ENCODE data around the gene PBX2. TPM values are rescaled to one million over a fixed set of nuclear protein-coding genes. Genes with fewer than 3 reads are reported as not detected.

PBX2 gene
- total RNA-seq, 4 donors from 2014 or later = 51.0 to 84.7 (median 63.8) TPM

DNA sequence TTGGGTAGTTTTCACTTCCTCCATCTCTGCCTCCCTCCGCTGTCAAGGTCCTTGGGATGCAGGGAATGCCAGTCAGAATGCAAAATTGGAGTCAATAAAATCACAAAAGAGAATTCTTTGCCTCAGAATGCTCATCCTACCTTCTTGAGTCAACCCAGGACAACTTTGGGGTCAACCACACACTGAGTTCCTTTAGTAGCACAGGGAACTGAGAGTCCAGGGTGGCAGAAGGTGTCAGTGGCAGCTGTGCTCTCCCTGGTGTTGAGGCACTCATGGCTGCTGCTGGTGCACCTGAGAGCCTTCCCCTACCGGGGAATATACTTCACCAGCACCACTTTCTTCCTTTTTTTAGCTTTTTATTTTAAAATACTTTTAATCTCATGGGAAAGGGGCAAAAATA lies 34.7 kb upstream of the PBX2 start:
- Histone ChIP-seq H3K4me1 (peaks cover 22% of the 10 kb centered on the region), H3K9me3 (no peaks in the 10 kb centered on the region), H3K36me3 (no peaks in the 10 kb centered on the region), H3K4me3 (no peak overlapping the region), H3K27ac (no peak overlapping the region), H3K27me3 (no peaks in the 10 kb centered on the region)
- 82% methylated on average over 2 of the region's 2 CpGs for WGBS
- no peak for DNase-seq (ENCODE audit: low spot score in 2 of 2)
- TF ChIP-seq EP300 (IDR thresholded peaks at IDR 0.05) (no peak), POLR2A (IDR thresholded peaks at IDR 0.05) (no peak), POLR2AphosphoS5 (IDR thresholded peaks at IDR 0.05) (no peak)
- TF ChIP-seq, protein P1, sequence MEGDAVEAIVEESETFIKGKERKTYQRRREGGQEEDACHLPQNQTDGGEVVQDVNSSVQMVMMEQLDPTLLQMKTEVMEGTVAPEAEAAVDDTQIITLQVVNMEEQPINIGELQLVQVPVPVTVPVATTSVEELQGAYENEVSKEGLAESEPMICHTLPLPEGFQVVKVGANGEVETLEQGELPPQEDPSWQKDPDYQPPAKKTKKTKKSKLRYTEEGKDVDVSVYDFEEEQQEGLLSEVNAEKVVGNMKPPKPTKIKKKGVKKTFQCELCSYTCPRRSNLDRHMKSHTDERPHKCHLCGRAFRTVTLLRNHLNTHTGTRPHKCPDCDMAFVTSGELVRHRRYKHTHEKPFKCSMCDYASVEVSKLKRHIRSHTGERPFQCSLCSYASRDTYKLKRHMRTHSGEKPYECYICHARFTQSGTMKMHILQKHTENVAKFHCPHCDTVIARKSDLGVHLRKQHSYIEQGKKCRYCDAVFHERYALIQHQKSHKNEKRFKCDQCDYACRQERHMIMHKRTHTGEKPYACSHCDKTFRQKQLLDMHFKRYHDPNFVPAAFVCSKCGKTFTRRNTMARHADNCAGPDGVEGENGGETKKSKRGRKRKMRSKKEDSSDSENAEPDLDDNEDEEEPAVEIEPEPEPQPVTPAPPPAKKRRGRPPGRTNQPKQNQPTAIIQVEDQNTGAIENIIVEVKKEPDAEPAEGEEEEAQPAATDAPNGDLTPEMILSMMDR (IDR thresholded peaks at IDR 0.05) = no peak

DNA sequence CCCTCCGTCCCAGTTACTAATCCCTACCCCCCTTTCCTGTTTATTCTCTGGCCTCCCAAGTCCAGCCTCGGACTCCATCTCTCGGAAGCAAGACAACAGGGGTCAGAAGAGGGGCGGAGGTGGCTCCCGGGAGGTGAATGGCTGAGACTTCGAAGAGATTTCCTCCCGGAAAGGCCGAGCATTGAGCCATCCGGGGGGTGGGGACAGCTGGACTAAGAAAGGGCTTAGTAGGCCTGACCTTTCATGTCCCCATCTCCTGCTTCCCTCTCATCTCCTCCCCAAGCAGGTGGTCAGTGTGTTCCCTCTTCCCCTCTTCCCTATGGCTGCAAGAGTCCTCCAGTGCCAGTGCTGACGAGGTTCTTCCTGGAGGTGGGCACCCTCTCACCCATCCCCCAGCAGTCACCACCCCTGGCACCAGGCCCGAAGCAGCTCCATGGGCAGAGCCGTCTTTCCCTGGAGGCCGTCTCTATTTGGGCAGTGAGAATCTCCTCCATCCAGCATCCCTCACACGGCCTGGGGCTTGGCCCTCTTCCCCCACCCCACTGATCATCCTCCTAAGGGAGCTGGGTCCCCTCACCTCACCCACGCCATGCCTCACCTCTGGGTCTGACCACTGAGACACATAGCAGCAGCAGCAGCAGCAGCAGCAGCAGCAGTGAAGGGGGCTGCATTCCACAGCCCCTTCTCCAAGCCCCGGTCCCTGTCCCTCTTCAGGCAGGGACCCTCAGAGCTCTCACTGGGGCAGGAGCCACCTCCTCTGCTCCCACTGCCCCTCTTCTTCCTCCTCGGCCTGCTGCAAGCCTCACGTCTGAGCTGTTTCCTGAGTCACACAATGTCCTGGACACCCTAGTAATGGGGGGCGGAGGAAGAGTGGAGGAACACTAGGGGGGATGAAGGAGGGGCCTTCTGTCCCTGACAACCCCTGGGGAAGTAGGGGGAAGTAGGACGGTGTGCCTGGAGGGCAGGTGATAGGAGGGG lies 33.5 kb upstream of the PBX2 start, which contains the start of gene NOTCH4:
TSS of gene NOTCH4 (minus strand) at position 810 of the 978 bp plus-strand sequence. CDS start at position 671, 139 bp downstream.
- Histone ChIP-seq H3K9me3 (no peaks in the 10 kb centered on the region), H3K27me3 (no peaks in the 10 kb centered on the region), H3K4me3 (peak within 1 kb of the TSS; percentile 21), H3K27ac (no peak within 1 kb of the TSS), H3K4me1 (peaks cover 22% of the 10 kb centered on the region), H3K36me3 (no peaks in the 10 kb centered on the region)
- 57% methylated on average over 19 of the region's 20 CpGs for WGBS
- TF ChIP-seq POLR2AphosphoS5 (IDR thresholded peaks at IDR 0.05) (no peak), EP300 (IDR thresholded peaks at IDR 0.05) (no peak), POLR2A (IDR thresholded peaks at IDR 0.05) (no peak)
- TF ChIP-seq, protein P1 (IDR thresholded peaks at IDR 0.05) = no peak
- DNase-seq (ENCODE audit: low spot score in 2 of 2) = peak in 1 of 2 donors; percentile 28

DNA sequence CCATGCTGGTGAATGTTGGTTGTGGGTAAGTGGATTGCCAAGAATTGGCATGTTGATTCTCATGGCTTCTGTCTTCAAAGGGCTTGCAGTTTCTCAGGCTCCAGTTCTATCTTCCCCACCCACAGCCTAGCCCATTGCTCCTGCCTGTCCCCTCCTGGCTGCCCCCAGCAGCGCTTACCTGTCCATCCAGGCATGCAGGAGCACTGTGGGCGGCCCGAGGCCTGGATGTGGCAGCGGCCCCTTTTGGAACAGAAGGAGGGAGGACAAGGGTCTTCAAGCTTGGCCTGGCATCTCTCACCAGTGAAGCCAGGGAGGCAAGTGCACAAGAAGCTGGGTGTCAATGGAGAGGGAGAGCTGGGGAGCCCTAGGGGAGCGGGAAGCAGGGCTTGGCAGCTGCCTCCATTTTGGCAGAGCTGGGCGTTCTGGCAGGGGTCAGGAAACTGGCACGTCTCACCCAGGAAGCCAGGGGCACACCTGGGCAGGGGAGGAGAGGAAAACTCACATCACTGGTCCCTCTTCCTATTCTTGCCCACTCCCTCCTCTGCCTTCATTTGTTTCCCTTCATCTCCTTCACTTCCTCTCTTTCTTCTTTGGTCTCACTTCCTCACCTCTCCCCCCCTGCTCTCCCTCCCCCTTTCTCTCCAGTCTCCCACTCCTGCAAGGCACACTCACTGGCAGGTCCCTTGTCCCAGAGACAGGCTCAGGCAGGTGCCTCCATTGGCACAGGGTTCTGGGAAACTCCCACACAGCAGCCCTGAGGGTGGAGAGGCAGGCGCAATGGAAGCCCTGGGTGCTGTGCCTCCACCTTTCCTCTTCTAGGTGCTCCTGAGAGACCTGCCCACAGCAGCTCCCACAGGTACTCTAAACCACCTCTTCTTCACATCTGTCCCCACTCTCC lies 32.6 kb upstream of the PBX2 start:
- no peak for DNase-seq (ENCODE audit: low spot score in 2 of 2)
- Histone ChIP-seq H3K4me3 (peak overlapping the region; percentile 21), H3K27me3 (no peaks in the 10 kb centered on the region), H3K9me3 (no peaks in the 10 kb centered on the region), H3K27ac (peak overlapping the region; percentile 4), H3K36me3 (no peaks in the 10 kb centered on the region), H3K4me1 (peaks cover 22% of the 10 kb centered on the region)
- TF ChIP-seq, protein P1 (IDR thresholded peaks at IDR 0.05) = no peak
- TF ChIP-seq POLR2A (IDR thresholded peaks at IDR 0.05) = no peak
- TF ChIP-seq POLR2AphosphoS5 (IDR thresholded peaks at IDR 0.05) = no peak
- TF ChIP-seq EP300 (IDR thresholded peaks at IDR 0.05) = no peak
- WGBS = 50% methylated on average over 8 of the region's 8 CpGs

DNA sequence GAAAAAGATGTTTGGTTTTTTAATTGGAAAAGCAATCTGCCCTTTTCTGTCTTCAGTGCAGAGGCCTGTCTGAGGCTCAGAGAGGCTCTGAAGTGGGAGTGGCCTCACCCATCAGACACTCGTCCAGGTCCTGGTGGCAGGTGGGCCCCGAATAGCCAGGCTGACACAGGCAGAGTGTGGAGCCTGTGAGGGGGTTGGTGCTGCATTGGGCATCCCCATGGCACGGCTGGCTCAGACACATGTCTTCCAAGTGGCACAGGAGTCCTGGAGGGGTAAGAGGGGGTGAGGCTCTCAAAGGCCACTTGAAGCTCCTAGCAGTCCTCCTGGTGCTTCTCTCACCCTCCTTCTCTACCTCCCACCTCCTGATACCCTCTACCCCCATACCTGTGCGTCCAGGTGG lies 30.0 kb upstream of the PBX2 start:
- WGBS = 83% methylated on average over 4 of the region's 4 CpGs
- TF ChIP-seq EP300 (IDR thresholded peaks at IDR 0.05) (no peak), POLR2A (IDR thresholded peaks at IDR 0.05) (no peak), POLR2AphosphoS5 (IDR thresholded peaks at IDR 0.05) (no peak)
- TF ChIP-seq, protein P1 (IDR thresholded peaks at IDR 0.05) = no peak
- H3K36me3 ChIP-seq = no peaks in the 10 kb centered on the region
- H3K9me3 ChIP-seq = no peaks in the 10 kb centered on the region
- no peak overlapping the region for H3K4me3 ChIP-seq
- H3K27ac ChIP-seq = no peak overlapping the region
- peaks cover 22% of the 10 kb centered on the region for H3K4me1 ChIP-seq
- DNase-seq (ENCODE audit: low spot score in 2 of 2) = no peak
- H3K27me3 ChIP-seq = no peaks in the 10 kb centered on the region
